Nephron (organoid): ENCODE results near the gene FCF1.

Experiments used
- H3K27ac Mint-ChIP-seq, 3 experiments: 2 replicates each; pipeline ENCODE4 v1.8.0; 2020; ENCODE audit warnings: mixed read lengths in 3 of 3, mild to moderate bottlenecking in 2 of 3, moderate library complexity in 1 of 3
- H3K27me3 Mint-ChIP-seq: 2 replicates; pipeline ENCODE4 v1.8.0; 2021; ENCODE audit warnings: low read depth, mild to moderate bottlenecking, moderate library complexity, mixed read lengths
- H3K36me3 Mint-ChIP-seq: 2 replicates; pipeline ENCODE4 v1.8.0; 2020; ENCODE audit warnings: low read depth, mixed read lengths
- H3K4me1 Mint-ChIP-seq: 2 replicates; pipeline ENCODE4 v1.8.0; 2020; ENCODE audit warnings: mixed read lengths
- H3K4me3 Mint-ChIP-seq, 3 experiments: 2 replicates each; pipeline ENCODE4 v1.8.0; 2020; ENCODE audit warnings: mild to moderate bottlenecking in 3 of 3, mixed read lengths in 3 of 3, moderate library complexity in 2 of 3
- H3K9me3 Mint-ChIP-seq: 2 replicates; pipeline ENCODE4 v1.8.0; 2020; ENCODE audit warnings: mixed read lengths
- CTCF ChIP-seq, 3 experiments: fragments of 200-600 bp; sonication (generic); IDR thresholded peaks; one replicate each; pipeline ENCODE4 v1.5.0; 2021; ENCODE audit warnings: antibody characterized with exemption in 3 of 3; ENCODE audit not compliant: unreplicated experiment in 3 of 3

The FCF1 gene

GRCh38 chr14:74683406-74683805, 29.5 kb upstream of the FCF1 start:
- H3K36me3 Mint-ChIP-seq, result peaks cover 55% of the 10 kb centered on the region

GRCh38 chr14:74684434-74684833, 28.5 kb upstream of the FCF1 start:
- Mint-ChIP-seq H3K4me3 (no peak overlapping the region), H3K4me1 (no peaks in the 10 kb centered on the region), H3K36me3 (peaks cover 56% of the 10 kb centered on the region), H3K27ac (no peak overlapping the region), H3K27me3 (no peaks in the 10 kb centered on the region), H3K9me3 (no peaks in the 10 kb centered on the region)
- TF ChIP-seq CTCF (IDR thresholded peaks at IDR 0.05; ENCODE audit: unreplicated experiment in 3 of 3), result no peak

More at GRCh38 chr14:74683406-74683805, 29.5 kb upstream of the FCF1 start:
- no peaks in the 10 kb centered on the region for H3K9me3 Mint-ChIP-seq
- no peaks in the 10 kb centered on the region for H3K27me3 Mint-ChIP-seq
- H3K4me3 Mint-ChIP-seq, result no peak overlapping the region
- no peak overlapping the region for H3K27ac Mint-ChIP-seq
- no peaks in the 10 kb centered on the region for H3K4me1 Mint-ChIP-seq
- no peak for TF ChIP-seq CTCF (IDR thresholded peaks at IDR 0.05; ENCODE audit: unreplicated experiment in 3 of 3)

GRCh38 chr14:74685056-74685455, 27.9 kb upstream of the FCF1 start:
- Mint-ChIP-seq H3K4me1 (no peaks in the 10 kb centered on the region), H3K27me3 (no peaks in the 10 kb centered on the region), H3K36me3 (peaks cover 56% of the 10 kb centered on the region), H3K9me3 (no peaks in the 10 kb centered on the region), H3K27ac (no peak overlapping the region), H3K4me3 (no peak overlapping the region)
- TF ChIP-seq CTCF (IDR thresholded peaks at IDR 0.05; ENCODE audit: unreplicated experiment in 3 of 3), result no peak

GRCh38 chr14:74685921-74686678, 26.8 kb upstream of the FCF1 start:
- TF ChIP-seq CTCF (IDR thresholded peaks at IDR 0.05; ENCODE audit: unreplicated experiment in 3 of 3), result no peak
- H3K9me3 Mint-ChIP-seq, result no peaks in the 10 kb centered on the region
- H3K27ac Mint-ChIP-seq, result no peak overlapping the region
- H3K4me1 Mint-ChIP-seq, result no peaks in the 10 kb centered on the region
- H3K27me3 Mint-ChIP-seq, result no peaks in the 10 kb centered on the region
- peaks cover 64% of the 10 kb centered on the region for H3K36me3 Mint-ChIP-seq
- no peak overlapping the region for H3K4me3 Mint-ChIP-seq

GRCh38 chr14:74691456-74691855, 21.5 kb upstream of the FCF1 start:
- Mint-ChIP-seq H3K36me3 (peaks cover 29% of the 10 kb centered on the region), H3K9me3 (no peaks in the 10 kb centered on the region), H3K4me1 (no peaks in the 10 kb centered on the region), H3K27me3 (no peaks in the 10 kb centered on the region), H3K4me3 (no peak overlapping the region), H3K27ac (no peak overlapping the region)
- no peak for TF ChIP-seq CTCF (IDR thresholded peaks at IDR 0.05; ENCODE audit: unreplicated experiment in 3 of 3)

GRCh38 chr14:74693191-74693590, 19.8 kb upstream of the FCF1 start:
- TF ChIP-seq CTCF (IDR thresholded peaks at IDR 0.05; ENCODE audit: unreplicated experiment in 3 of 3), result no peak
- H3K36me3 Mint-ChIP-seq, result peaks cover 33% of the 10 kb centered on the region
- no peak overlapping the region for H3K4me3 Mint-ChIP-seq
- H3K9me3 Mint-ChIP-seq, result no peaks in the 10 kb centered on the region
- H3K27me3 Mint-ChIP-seq, result no peaks in the 10 kb centered on the region
- H3K27ac Mint-ChIP-seq, result no peak overlapping the region
- H3K4me1 Mint-ChIP-seq, result no peaks in the 10 kb centered on the region
